ENCODE measurements around the gene NOTCH3.

GRCh38 chr19:15166700-15167099 is 34.1 kb downstream of the NOTCH3 start:
- TF ChIP-seq GABPA (IDR thresholded peaks at IDR 0.05; ENCODE audit: borderline replicate concordance, insufficient read depth, low read length) (no peak), POLR2A (IDR thresholded peaks at IDR 0.05; ENCODE audit: control extremely low read depth in 1 of 2, low read depth in 2 of 2, low read length in 2 of 2) (no peak), TAF1 (IDR thresholded peaks at IDR 0.05; ENCODE audit: low read depth, low read length) (no peak), CTCF (IDR thresholded peaks at IDR 0.05; ENCODE audit: control extremely low read depth in 1 of 3, insufficient read depth in 1 of 3, low read depth in 1 of 3, low read length in 3 of 3) (no peak), POLR2AphosphoS5 (IDR thresholded peaks at IDR 0.05; ENCODE audit: low read depth, low read length) (no peak; the same call in 1 of the 2 replicates), RAD21 (IDR thresholded peaks at IDR 0.05 in 1 of 2, conservative IDR thresholded peaks at IDR 0.05 in 1 of 2; ENCODE audit: low read depth in 2 of 2, low read length in 2 of 2) (no peak), EZH2 (IDR thresholded peaks at IDR 0.05; ENCODE audit: low read depth, low read length, severe bottlenecking) (no peak), MAX (IDR thresholded peaks at IDR 0.05) (no peak), CHD1 (IDR thresholded peaks at IDR 0.05; ENCODE audit: low read depth, low read length) (no peak), EP300 (IDR thresholded peaks at IDR 0.05; ENCODE audit: borderline replicate concordance in 1 of 2, low read depth in 2 of 2, low read length in 2 of 2) (no peak), CBX5 (IDR thresholded peaks at IDR 0.05; ENCODE audit: low read depth, low read length) (no peak), TCF12 (IDR thresholded peaks at IDR 0.05; ENCODE audit: low read depth, low read length) (no peak)

All from H1 (cell line).